Activated gamma-delta T cell treated with anti-CD3 and anti-CD28 coated beads, Interleukin-2, amount 50 U/mL, for 16 hours (primary cell): ENCODE results near the gene CCDC201.
"Not testable (repeated sequence)": the region's sequence is repeated elsewhere in the genome, so short reads cannot be mapped to it uniquely, and the experiment has no call there.

Source experiments
- DNase-seq: peaks from one replicate; pipeline ENCODE4 v3.0.0-alpha.2; 2020; ENCODE audit warnings: low read depth

Gene CCDC201

GRCh38 chr7:45817016-45817415 lies 55.9 kb downstream of the CCDC201 start:
- DNase-seq = not testable (repeated sequence)

DNA sequence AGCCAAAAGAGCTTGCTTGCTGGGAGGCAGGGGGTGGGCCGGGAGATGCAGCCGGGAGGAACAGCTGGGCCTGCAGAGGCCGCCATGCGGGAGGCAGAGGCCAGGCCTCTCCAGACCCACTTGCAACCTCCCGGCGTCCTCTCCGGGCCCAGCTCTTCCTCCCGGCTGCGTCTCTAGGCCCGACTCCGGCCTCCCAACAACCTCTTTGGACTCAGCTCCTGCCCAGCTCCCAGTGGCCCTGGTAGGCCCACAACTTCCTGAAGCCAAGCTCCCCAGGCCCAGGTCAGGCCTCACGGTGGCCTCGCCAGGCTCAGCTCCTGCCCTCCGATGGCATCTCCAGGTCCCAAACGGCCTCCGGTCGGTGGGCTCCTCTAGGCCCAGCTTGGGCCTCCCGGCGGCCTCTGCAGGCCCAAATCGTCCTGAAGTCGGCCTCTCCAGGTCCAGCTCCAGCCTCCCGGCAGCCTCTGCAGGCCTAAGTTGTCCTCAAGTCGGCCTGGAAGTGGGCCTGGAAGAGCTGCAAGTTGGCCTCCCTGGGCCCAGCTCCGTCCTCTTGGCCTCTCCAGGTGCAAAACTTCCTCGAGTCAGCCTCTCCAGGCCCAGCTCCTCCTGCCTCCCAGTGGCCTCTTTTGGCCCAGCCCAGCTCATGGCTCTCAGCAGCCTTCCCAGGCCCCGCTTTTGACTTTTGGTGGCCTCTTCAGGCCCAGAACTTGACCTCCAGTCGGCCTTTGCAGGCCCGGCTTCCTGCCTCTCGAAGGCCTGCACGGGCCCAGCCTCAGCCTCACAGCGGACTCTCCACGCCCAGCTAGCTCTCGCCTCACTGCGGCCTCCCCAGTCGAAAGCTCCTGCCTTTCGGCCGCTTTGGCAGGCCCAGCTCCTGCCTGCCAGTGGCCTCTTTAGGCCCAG lies 58.4 kb downstream of the CCDC201 start:
- not testable (repeated sequence) for DNase-seq

GRCh38 chr7:45813771-45814170 lies 59.1 kb downstream of the CCDC201 start:
- not testable (repeated sequence) for DNase-seq

DNA sequence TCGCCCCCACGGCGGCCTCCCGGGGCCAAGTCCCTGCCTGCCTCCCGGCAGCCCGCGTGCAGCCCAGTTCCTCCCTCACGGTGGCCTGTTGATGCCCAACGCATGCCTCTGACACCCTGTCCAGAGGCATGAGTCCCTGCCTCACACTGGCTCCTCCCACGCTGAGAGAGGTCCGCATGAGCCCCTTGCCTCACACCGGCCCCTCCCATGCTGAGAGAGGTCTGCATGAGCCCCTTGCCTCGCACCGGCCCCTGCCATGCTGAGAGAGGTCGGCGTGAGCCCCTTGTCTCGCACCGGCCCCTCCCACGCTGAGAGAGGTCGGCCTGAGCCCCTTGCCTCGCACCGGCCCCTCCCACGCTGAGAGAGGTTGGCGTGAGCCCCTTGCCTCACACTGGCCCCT lies 59.9 kb downstream of the CCDC201 start:
- no peak for DNase-seq

GRCh38 chr7:45811652-45812234 lies 61.1 kb downstream of the CCDC201 start:
- DNase-seq = not testable (repeated sequence)

DNA sequence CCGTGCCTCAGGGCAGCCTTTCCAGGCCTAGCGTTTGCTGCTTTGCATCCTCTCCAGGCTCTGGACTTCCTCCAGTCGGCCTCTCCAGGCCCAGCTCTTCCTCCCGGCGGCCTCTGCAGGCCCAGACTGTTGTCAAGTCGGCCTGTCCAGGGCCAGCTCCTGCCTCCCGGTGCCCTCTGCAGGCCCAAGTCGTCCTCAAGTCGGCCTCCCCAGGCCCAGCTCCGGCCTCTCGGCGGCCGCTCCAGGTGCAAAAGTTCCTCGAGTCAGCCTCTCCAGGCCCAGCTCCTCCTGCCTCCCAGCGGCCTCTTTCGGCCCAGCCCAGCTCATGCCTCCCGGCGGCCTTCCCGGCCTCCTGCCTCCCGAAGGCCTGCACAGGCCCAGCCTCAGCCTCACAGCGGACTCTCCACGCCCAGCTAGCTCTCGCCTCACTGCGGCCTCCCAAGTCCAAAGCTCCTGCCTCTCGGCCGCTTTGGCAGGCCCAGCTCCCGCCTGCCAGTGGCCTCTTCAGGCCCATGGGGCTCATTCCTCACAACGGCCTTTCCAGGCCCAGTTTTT lies 62.4 kb downstream of the CCDC201 start:
- DNase-seq = not testable (repeated sequence)
